H9 (cell line): Measurements from ENCODE around the gene CFAP46. TPM values are rescaled to one million over a fixed set of nuclear protein-coding genes. Genes with fewer than 3 reads are reported as not detected.

Experiments
- DNase-seq: peaks from one replicate; pipeline ENCODE4 v3.0.0-alpha.2; 2017
- H2AFZ ChIP-seq: one replicate; pipeline ENCODE4 v1.6.1; 2013; ENCODE audit warnings: mild to moderate bottlenecking, low read length, control low read depth, moderate library complexity
- H2AK5ac ChIP-seq: 2 replicates; pipeline ENCODE4 v1.6.1; 2013; ENCODE audit warnings: low read length, control low read depth, mixed read lengths; ENCODE audit not compliant: insufficient read length
- H2BK120ac ChIP-seq: one replicate; pipeline ENCODE4 v1.6.1; 2013; ENCODE audit warnings: low read depth, mild to moderate bottlenecking, low read length, control low read depth, inconsistent platforms; ENCODE audit not compliant: poor library complexity, severe bottlenecking
- H2BK12ac ChIP-seq: 2 replicates; pipeline ENCODE4 v1.6.1; 2013; ENCODE audit warnings: low read length, control low read depth, mixed read lengths, low read depth; ENCODE audit not compliant: insufficient read length
- H2BK15ac ChIP-seq: 2 replicates; pipeline ENCODE4 v1.6.1; 2013; ENCODE audit warnings: low read depth, low read length, control low read depth
- H2BK20ac ChIP-seq: one replicate; pipeline ENCODE4 v1.6.1; 2013; ENCODE audit warnings: low read depth, mild to moderate bottlenecking, low read length, control low read depth, inconsistent platforms; ENCODE audit not compliant: poor library complexity, severe bottlenecking
- H2BK5ac ChIP-seq: 2 replicates; pipeline ENCODE4 v1.6.1; 2013; ENCODE audit warnings: low read length, control low read depth, mixed read lengths; ENCODE audit not compliant: insufficient read length
- H3K14ac ChIP-seq: 2 replicates; pipeline ENCODE4 v1.6.1; 2013; ENCODE audit warnings: low read length, control low read depth; ENCODE audit not compliant: insufficient read depth
- H3K18ac ChIP-seq: 2 replicates; pipeline ENCODE4 v1.6.1; 2013; ENCODE audit warnings: low read depth, mild to moderate bottlenecking, mixed read lengths, low read length, control low read depth; ENCODE audit not compliant: insufficient read length
- H3K23ac ChIP-seq: 2 replicates; pipeline ENCODE4 v1.6.1; 2013; ENCODE audit warnings: low read length, control low read depth, mixed read lengths, low read depth; ENCODE audit not compliant: insufficient read length
- H3K23me2 ChIP-seq: 2 replicates; pipeline ENCODE4 v1.6.1; 2013; ENCODE audit warnings: low read depth, mild to moderate bottlenecking, mixed read lengths, low read length, control low read depth; ENCODE audit not compliant: insufficient read length, poor library complexity, severe bottlenecking
- H3K27ac ChIP-seq: 2 replicates; pipeline ENCODE4 v1.5.1; 2013; ENCODE audit warnings: low read length, control low read depth, mixed read lengths, low read depth; ENCODE audit not compliant: insufficient read length
- H3K27me3 ChIP-seq: 2 replicates; pipeline ENCODE4 v1.6.1; 2013; ENCODE audit warnings: low read length, control low read depth, inconsistent platforms; ENCODE audit not compliant: insufficient read depth
- H3K4ac ChIP-seq: 2 replicates; pipeline ENCODE4 v1.6.1; 2013; ENCODE audit warnings: low read depth, mild to moderate bottlenecking, control low read depth, inconsistent platforms, low read length, moderate library complexity
- H3K4me1 ChIP-seq: 2 replicates; pipeline ENCODE4 v1.6.1; 2013; ENCODE audit warnings: low read length, control low read depth, inconsistent platforms; ENCODE audit not compliant: insufficient read depth
- H3K4me2 ChIP-seq: 2 replicates; pipeline ENCODE4 v1.6.1; 2013; ENCODE audit warnings: low read length, control low read depth, mixed read lengths; ENCODE audit not compliant: insufficient read length, insufficient read depth
- H3K56ac ChIP-seq: 2 replicates; pipeline ENCODE4 v1.6.1; 2013; ENCODE audit warnings: low read depth, mild to moderate bottlenecking, mixed read lengths, low read length, control low read depth; ENCODE audit not compliant: insufficient read length
- H3K79me1 ChIP-seq: 2 replicates; pipeline ENCODE4 v1.6.1; 2013; ENCODE audit warnings: low read depth, mild to moderate bottlenecking, moderate library complexity, low read length, control low read depth, inconsistent platforms; ENCODE audit not compliant: insufficient read depth, poor library complexity, severe bottlenecking
- H3K79me2 ChIP-seq: 2 replicates; pipeline ENCODE4 v1.6.1; 2013; ENCODE audit warnings: low read length, control low read depth, inconsistent platforms; ENCODE audit not compliant: insufficient read depth
- H3K9ac ChIP-seq: 2 replicates; pipeline ENCODE4 v1.6.1; 2013; ENCODE audit warnings: low read length, control low read depth, mixed read lengths; ENCODE audit not compliant: insufficient read length; ENCODE audit errors: extremely low read depth
- H3K9me3 ChIP-seq: one replicate; pipeline ENCODE4 v1.6.1; 2013; ENCODE audit warnings: low read depth, low read length, inconsistent platforms; ENCODE audit not compliant: control insufficient read depth
- H3T11ph ChIP-seq: one replicate; pipeline ENCODE4 v1.6.1; 2013; ENCODE audit warnings: mild to moderate bottlenecking, low read length, control low read depth, inconsistent platforms
- H4K20me1 ChIP-seq: one replicate; pipeline ENCODE4 v1.6.1; 2013; ENCODE audit not compliant: control insufficient read depth, insufficient read length, insufficient read depth
- H4K5ac ChIP-seq: 2 replicates; pipeline ENCODE4 v1.6.1; 2013; ENCODE audit warnings: low read depth, mild to moderate bottlenecking, mixed read lengths, low read length, control low read depth; ENCODE audit not compliant: insufficient read length
- H4K8ac ChIP-seq: replicated peaks from 2 replicates; pipeline ENCODE4 v1.6.1; 2013; ENCODE audit warnings: low read length, control low read depth, mixed read lengths, low read depth; ENCODE audit not compliant: insufficient read length
- H4K91ac ChIP-seq: 2 replicates; pipeline ENCODE4 v1.6.1; 2013; ENCODE audit warnings: low read depth, mild to moderate bottlenecking, moderate library complexity, mixed read lengths, low read length, control low read depth; ENCODE audit not compliant: insufficient read length
- H3K27ac Mint-ChIP-seq, 3 experiments: 2 replicates in 2 of 3; 3 replicates in 1 of 3; pipeline ENCODE4 v1.8.0; 2020 to 2021; ENCODE audit warnings: mixed read lengths in 3 of 3, mild to moderate bottlenecking in 1 of 3, moderate library complexity in 1 of 3
- H3K27me3 Mint-ChIP-seq: 2 replicates; pipeline ENCODE4 v1.8.0; 2021; ENCODE audit warnings: low read depth, mild to moderate bottlenecking, moderate library complexity, mixed read lengths
- H3K36me3 Mint-ChIP-seq, 3 experiments: 2 replicates in 2 of 3; 3 replicates in 1 of 3; pipeline ENCODE4 v1.8.0; 2020 to 2021; ENCODE audit warnings: low read depth in 3 of 3, mixed read lengths in 3 of 3; ENCODE audit not compliant: insufficient read depth in 1 of 3
- H3K4me1 Mint-ChIP-seq, 2 experiments: 2 replicates each; pipeline ENCODE4 v1.8.0; 2020; ENCODE audit warnings: mixed read lengths in 2 of 2
- H3K4me3 Mint-ChIP-seq, 2 experiments: 2 replicates in 1 of 2; 3 replicates in 1 of 2; pipeline ENCODE4 v1.8.0; 2020 to 2021; ENCODE audit warnings: mild to moderate bottlenecking in 2 of 2, mixed read lengths in 2 of 2, moderate library complexity in 1 of 2
- H3K9me3 Mint-ChIP-seq, 2 experiments: 2 replicates in 1 of 2; 3 replicates in 1 of 2; pipeline ENCODE4 v1.8.0; 2020; ENCODE audit warnings: mild to moderate bottlenecking in 2 of 2, mixed read lengths in 2 of 2, moderate library complexity in 1 of 2
- WGBS: extraction: QIAGEN DNeasy Blood & Tissue Kit; methylation state at CpG from one replicate; pipeline ENCODE4 v1.1.7; 2013; ENCODE audit warnings: missing lambda C conversion rate, low lambda C conversion rate, mixed read lengths; ENCODE audit not compliant: insufficient read length; ENCODE audit errors: extremely low coverage; 5-methylcytosine and 5-hydroxymethylcytosine counted together
- total RNA-seq: library from RNA; stranded (reverse); gene quantifications from 2 replicates; pipeline ENCODE4 v1.2.1, GENCODE V29; 2021
- TF ChIP-seq, protein P1 (sequence below): fragments of 200-600 bp; sonication (generic); conservative IDR thresholded peaks from 3 replicates; pipeline ENCODE4 v1.8.0; 2021; ENCODE audit warnings: antibody characterized with exemption, mild to moderate bottlenecking

Gene CFAP46
- total RNA-seq, 1 experiment from 2014 or later, result 3.1 TPM

DNA sequence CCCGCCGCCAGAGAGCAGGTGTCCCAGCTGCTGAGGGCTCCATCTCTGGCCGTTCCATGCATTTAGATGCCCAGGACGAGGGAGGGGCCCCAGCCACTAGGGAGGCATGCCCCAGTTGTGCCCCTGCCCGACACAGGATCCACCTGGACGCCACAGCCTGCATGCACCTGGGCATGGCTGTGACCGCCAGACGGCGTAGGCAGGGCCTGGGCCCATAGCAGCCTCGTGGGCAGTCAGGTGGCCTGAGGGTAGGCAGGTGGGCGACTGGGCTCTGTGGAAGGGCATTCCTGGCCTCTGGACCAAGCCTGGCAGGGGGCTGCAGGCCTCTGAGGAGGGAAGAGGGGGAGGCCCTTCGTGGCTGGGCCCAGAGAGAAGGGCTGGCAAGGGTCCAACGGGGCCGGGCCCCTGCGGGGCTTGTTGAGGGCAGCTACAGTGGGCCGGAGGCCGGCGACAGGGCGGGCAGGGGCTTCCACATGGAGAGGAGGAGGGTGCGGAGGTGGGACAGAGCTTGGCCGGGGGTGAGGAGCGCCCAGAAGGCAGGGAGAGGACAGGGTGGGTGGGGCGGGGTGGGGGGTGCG is 80.4 kb downstream of the CFAP46 start:
- Histone ChIP-seq H3K18ac (no peak overlapping the region), H3K23me2 (no peaks in the 10 kb centered on the region), H3K56ac (no peak overlapping the region), H3K9ac (no peak overlapping the region), H3K23ac (no peak overlapping the region), H2BK20ac (no peak overlapping the region), H3K14ac (no peak overlapping the region; the same call in 1 of the 2 replicates), H3K4me1 (no peaks in the 10 kb centered on the region), H4K5ac (no peak overlapping the region), H3T11ph (no peak overlapping the region), H3K4ac (no peak overlapping the region), H2BK120ac (no peak overlapping the region), H4K91ac (no peak overlapping the region), H2AK5ac (no peak overlapping the region), H3K79me2 (no peaks in the 10 kb centered on the region), H2BK5ac (no peak overlapping the region), H3K79me1 (no peaks in the 10 kb centered on the region), H2BK12ac (no peak overlapping the region), H2BK15ac (no peak overlapping the region), H4K8ac (no peak overlapping the region), H3K9me3 (no peaks in the 10 kb centered on the region), H3K27ac (no peak overlapping the region), H2AFZ (no peak overlapping the region), H3K27me3 (no peaks in the 10 kb centered on the region), H4K20me1 (no peaks in the 10 kb centered on the region), H3K4me2 (no peak overlapping the region)
- Mint-ChIP-seq H3K9me3 (no peaks in the 10 kb centered on the region; a peak in 1 of 5 replicates), H3K27me3 (peaks cover 2% of the 10 kb centered on the region; the same call in 1 of the 2 replicates), H3K27ac (no peak overlapping the region), H3K36me3 (0 out of 7 replicates have a peak, but pooled peaks cover 0 to 1% (median 0%) of the 10 kb centered on the region in 3 experiments), H3K4me3 (no peak overlapping the region), H3K4me1 (peaks cover 5 to 19% of the 10 kb centered on the region in 2 experiments; a peak in 3 of 4 replicates)
- TF ChIP-seq, protein P1, sequence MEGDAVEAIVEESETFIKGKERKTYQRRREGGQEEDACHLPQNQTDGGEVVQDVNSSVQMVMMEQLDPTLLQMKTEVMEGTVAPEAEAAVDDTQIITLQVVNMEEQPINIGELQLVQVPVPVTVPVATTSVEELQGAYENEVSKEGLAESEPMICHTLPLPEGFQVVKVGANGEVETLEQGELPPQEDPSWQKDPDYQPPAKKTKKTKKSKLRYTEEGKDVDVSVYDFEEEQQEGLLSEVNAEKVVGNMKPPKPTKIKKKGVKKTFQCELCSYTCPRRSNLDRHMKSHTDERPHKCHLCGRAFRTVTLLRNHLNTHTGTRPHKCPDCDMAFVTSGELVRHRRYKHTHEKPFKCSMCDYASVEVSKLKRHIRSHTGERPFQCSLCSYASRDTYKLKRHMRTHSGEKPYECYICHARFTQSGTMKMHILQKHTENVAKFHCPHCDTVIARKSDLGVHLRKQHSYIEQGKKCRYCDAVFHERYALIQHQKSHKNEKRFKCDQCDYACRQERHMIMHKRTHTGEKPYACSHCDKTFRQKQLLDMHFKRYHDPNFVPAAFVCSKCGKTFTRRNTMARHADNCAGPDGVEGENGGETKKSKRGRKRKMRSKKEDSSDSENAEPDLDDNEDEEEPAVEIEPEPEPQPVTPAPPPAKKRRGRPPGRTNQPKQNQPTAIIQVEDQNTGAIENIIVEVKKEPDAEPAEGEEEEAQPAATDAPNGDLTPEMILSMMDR, result no peak
- no CpG with 5 or more reads among the region's 24 CpGs for whole genome bisulfite sequencing
- DNase-seq, result peak; percentile 28
